Central memory CD8-positive, alpha-beta T cell (primary cell): ENCODE measurements around the gene ELAVL3.
"Not testable (repeated sequence)": the region's sequence is repeated elsewhere in the genome, so short reads cannot be mapped to it uniquely, and the experiment has no call there.

Source experiments
- ATAC-seq: fragments of 150-1000 bp; cut with Tn5 transposase; replicated peaks from 2 replicates; pipeline ENCODE4 v1.10.0; 2022; ENCODE audit warnings: mild to moderate bottlenecking, moderate FRiP score, moderate number of reproducible peaks; ENCODE audit not compliant: poor library complexity, severe bottlenecking; ENCODE audit errors: extremely low read depth
- DNase-seq, 2 donors: peaks; one replicate each; pipeline ENCODE4 v3.0.0; 2021; ENCODE audit warnings: low spot score in 2 of 2
- H3K27ac Mint-ChIP-seq: one replicate; pipeline ENCODE4 v1.8.0; 2022; ENCODE audit warnings: low read depth, mild to moderate bottlenecking, moderate library complexity, mixed read lengths
- H3K27me3 Mint-ChIP-seq: one replicate; pipeline ENCODE4 v1.8.0; 2022; ENCODE audit warnings: mixed read lengths
- H3K36me3 Mint-ChIP-seq: one replicate; pipeline ENCODE4 v1.8.0; 2022; ENCODE audit warnings: mild to moderate bottlenecking, moderate library complexity, mixed read lengths; ENCODE audit not compliant: insufficient read depth
- H3K4me1 Mint-ChIP-seq: one replicate; pipeline ENCODE4 v1.8.0; 2022; ENCODE audit warnings: mixed read lengths
- H3K4me3 Mint-ChIP-seq: one replicate; pipeline ENCODE4 v1.8.0; 2022; ENCODE audit warnings: mild to moderate bottlenecking, moderate library complexity, mixed read lengths
- H3K9me3 Mint-ChIP-seq: one replicate; pipeline ENCODE4 v1.8.0; 2022; ENCODE audit warnings: mixed read lengths

The ELAVL3 gene

DNA sequence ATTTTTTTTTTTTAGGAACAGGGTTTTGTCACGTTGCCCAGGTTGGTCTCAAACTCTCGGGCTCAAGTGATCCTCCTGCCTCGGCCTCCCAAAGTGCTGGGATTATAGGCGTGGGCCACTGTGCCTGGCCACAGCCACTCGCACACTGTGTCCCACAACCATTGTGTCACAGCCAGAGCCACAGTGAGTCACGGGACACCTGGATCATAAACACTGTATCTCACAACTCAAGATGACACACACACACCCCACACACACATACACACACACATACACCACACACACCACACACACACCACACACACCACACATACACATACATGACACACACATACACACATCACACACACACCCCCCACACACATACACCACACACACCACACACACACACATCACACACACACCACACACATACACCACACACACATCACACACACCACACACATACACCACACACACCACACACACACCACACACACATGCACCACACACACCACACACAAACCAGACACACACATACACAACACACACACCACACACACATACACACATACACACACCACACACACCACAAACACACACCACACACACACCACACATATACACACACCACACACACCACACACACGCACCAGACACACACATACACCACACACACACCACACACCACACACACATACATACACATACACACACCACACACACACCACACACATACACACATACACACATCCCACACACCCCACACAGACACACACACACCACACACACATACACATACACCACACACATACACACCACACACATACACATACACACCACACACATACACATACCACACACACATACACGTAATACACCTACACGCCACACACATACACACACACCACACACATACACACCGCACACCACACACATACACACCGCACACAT is 16.2 kb downstream of the ELAVL3 start:
- Mint-ChIP-seq H3K9me3 (no peaks in the 10 kb centered on the region), H3K4me3 (no peak overlapping the region), H3K27me3 (peaks cover 14% of the 10 kb centered on the region), H3K27ac (no peak overlapping the region), H3K36me3 (peaks cover 2% of the 10 kb centered on the region), H3K4me1 (no peaks in the 10 kb centered on the region)
- no peak for DNase-seq
- no peak for ATAC-seq

DNA sequence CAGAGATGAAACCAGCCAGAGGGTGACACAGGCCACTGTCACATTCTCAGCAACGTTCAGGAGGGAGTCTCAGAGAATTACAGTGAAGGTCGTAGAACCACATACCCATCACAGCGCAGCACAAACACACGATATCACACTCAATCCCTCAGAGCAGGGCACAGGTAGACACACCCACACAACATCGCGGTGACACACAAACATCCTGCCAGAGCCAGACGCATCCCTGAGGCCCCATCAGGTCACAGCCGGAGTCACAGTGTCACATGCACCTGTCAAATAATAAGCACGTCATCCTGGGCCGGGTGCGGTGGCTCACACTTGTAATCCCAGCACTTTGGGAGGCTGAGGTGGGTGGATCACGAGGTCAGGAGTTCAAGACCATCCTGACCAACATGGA is 17.5 kb downstream of the ELAVL3 start:
- DNase-seq (no peak), ATAC-seq (peak; percentile 60)
- no peaks in the 10 kb centered on the region for H3K4me1 Mint-ChIP-seq
- peaks cover 2% of the 10 kb centered on the region for H3K36me3 Mint-ChIP-seq
- H3K27me3 Mint-ChIP-seq: peaks cover 20% of the 10 kb centered on the region
- H3K4me3 Mint-ChIP-seq: no peak overlapping the region
- H3K9me3 Mint-ChIP-seq: no peaks in the 10 kb centered on the region
- H3K27ac Mint-ChIP-seq: no peak overlapping the region

GRCh38 chr19:11461453-11461852 is 19.4 kb downstream of the ELAVL3 start:
- Mint-ChIP-seq H3K27ac (no peak overlapping the region), H3K4me3 (no peak overlapping the region), H3K9me3 (no peaks in the 10 kb centered on the region), H3K4me1 (no peaks in the 10 kb centered on the region), H3K27me3 (peaks cover 25% of the 10 kb centered on the region), H3K36me3 (peaks cover 4% of the 10 kb centered on the region)
- ATAC-seq (no peak), DNase-seq (no peak)

GRCh38 chr19:11460207-11460606 is 20.6 kb downstream of the ELAVL3 start:
- no peak overlapping the region for H3K27ac Mint-ChIP-seq
- H3K4me1 Mint-ChIP-seq: no peaks in the 10 kb centered on the region
- no peak overlapping the region for H3K4me3 Mint-ChIP-seq
- H3K36me3 Mint-ChIP-seq: peaks cover 2% of the 10 kb centered on the region
- peaks cover 25% of the 10 kb centered on the region for H3K27me3 Mint-ChIP-seq
- ATAC-seq (no peak), DNase-seq (no peak)
- no peaks in the 10 kb centered on the region for H3K9me3 Mint-ChIP-seq

DNA sequence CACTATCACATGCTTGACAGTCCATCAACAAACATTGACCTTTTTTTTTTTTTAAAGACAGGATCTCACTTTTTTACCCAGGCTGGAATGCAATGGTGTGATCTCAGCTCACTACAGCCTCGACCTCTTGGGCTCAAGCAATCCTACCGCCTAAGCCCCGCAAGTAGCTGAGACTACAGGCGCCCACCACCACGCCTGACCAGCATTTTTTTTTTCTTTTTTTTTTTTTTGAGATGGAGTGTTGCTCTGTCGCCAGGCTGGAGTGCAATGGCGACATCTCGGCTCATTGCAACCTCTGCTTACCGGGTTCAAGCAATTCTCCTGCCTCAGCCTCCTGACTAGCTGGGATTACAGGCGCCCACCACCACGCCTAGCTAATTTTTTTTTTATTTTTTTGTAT is 21.9 kb downstream of the ELAVL3 start:
- H3K27ac Mint-ChIP-seq, H3K36me3 Mint-ChIP-seq, H3K9me3 Mint-ChIP-seq, DNase-seq, ATAC-seq, H3K4me1 Mint-ChIP-seq, H3K4me3 Mint-ChIP-seq: not testable (repeated sequence)
- peaks cover 25% of the 10 kb centered on the region for H3K27me3 Mint-ChIP-seq

DNA sequence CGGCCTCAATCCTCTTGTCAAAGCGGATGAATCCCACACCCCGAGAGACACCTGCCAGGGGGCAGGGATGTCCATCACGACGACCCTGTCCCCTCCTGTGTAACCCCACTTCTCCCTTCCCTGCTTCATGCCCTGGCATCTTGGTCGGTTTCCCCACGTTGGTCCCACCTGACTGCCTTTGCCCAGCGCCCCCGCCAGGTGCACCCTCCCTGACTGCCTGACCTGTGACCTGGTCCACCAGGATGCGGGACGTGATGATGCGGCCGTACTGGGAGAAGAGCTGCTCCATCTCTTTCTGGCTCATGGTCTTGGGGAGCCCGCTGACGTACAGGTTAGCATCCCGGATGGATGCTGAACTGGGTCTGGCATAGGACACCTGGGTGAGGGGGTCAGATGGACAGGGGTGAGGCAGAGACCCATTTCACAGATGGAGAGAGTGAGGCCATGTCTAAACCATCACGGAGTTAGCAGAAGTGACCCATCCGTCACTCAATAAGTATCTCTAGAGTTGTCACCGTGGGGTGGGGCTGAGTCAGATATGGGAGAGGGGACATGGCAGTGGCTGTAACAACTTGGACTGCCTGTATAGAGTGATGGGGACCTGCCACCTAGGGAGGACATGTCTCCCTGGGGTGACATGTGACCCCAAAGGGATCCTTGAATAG is 22.5 kb downstream of the ELAVL3 start:
- H3K27me3 Mint-ChIP-seq: peaks cover 25% of the 10 kb centered on the region
- ATAC-seq: no peak
- H3K9me3 Mint-ChIP-seq: no peaks in the 10 kb centered on the region
- no peaks in the 10 kb centered on the region for H3K4me1 Mint-ChIP-seq
- no peak for DNase-seq
- no peak overlapping the region for H3K27ac Mint-ChIP-seq
- no peak overlapping the region for H3K4me3 Mint-ChIP-seq
- peaks cover 2% of the 10 kb centered on the region for H3K36me3 Mint-ChIP-seq

GRCh38 chr19:11457831-11458230 is 23.0 kb downstream of the ELAVL3 start:
- ATAC-seq: no peak
- Mint-ChIP-seq H3K27me3 (peaks cover 25% of the 10 kb centered on the region), H3K36me3 (peaks cover 2% of the 10 kb centered on the region), H3K4me3 (no peak overlapping the region), H3K9me3 (no peaks in the 10 kb centered on the region), H3K27ac (no peak overlapping the region), H3K4me1 (no peaks in the 10 kb centered on the region)
- no peak for DNase-seq

GRCh38 chr19:11457115-11457514 is 23.7 kb downstream of the ELAVL3 start:
- H3K36me3 Mint-ChIP-seq: peaks cover 2% of the 10 kb centered on the region
- no peak for DNase-seq
- no peaks in the 10 kb centered on the region for H3K4me1 Mint-ChIP-seq
- H3K4me3 Mint-ChIP-seq: no peak overlapping the region
- H3K27me3 Mint-ChIP-seq: peaks cover 25% of the 10 kb centered on the region
- no peaks in the 10 kb centered on the region for H3K9me3 Mint-ChIP-seq
- no peak for ATAC-seq
- H3K27ac Mint-ChIP-seq: no peak overlapping the region

- H3K36me3 Mint-ChIP-seq: peaks cover 2% of the 10 kb centered on the region
- DNase-seq (no peak), ATAC-seq (no peak)
- H3K27me3 Mint-ChIP-seq: peaks cover 25% of the 10 kb centered on the region
- H3K4me3 Mint-ChIP-seq: no peak overlapping the region
- no peaks in the 10 kb centered on the region for H3K4me1 Mint-ChIP-seq
- H3K27ac Mint-ChIP-seq: no peak overlapping the region
- H3K9me3 Mint-ChIP-seq: no peaks in the 10 kb centered on the region
Observed at GRCh38 chr19:11456659-11457058, 24.2 kb downstream of the ELAVL3 start.

DNA sequence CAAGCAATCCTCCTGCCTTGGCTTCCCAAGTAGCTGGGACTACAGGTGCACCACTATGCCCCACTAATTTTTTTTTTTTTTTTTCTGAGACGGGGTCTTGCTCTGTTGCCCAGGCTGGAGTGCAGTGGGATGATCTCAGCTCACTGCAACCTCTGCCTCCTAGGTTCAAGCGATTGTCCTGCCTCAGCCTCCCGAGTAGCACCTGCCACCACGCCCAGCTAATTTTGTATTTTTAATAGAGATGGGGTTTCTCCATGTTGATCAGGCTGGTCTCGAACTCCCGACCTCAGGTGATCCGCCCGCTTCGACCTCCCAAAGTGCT is 25.7 kb downstream of the ELAVL3 start:
- H3K4me3 Mint-ChIP-seq: not testable (repeated sequence)

GRCh38 chr19:11453468-11454341 is 27.1 kb downstream of the ELAVL3 start:
- Mint-ChIP-seq H3K27ac (no peak overlapping the region), H3K4me1 (no peaks in the 10 kb centered on the region), H3K4me3 (no peak overlapping the region), H3K9me3 (no peaks in the 10 kb centered on the region), H3K27me3 (peaks cover 8% of the 10 kb centered on the region), H3K36me3 (peaks cover 6% of the 10 kb centered on the region)
- no peak for ATAC-seq
- no peak for DNase-seq

More for the DNA sequence above, 25.7 kb downstream of the ELAVL3 start:
- peaks cover 17% of the 10 kb centered on the region for H3K27me3 Mint-ChIP-seq
- H3K36me3 Mint-ChIP-seq, DNase-seq, ATAC-seq, H3K4me1 Mint-ChIP-seq, H3K9me3 Mint-ChIP-seq, H3K27ac Mint-ChIP-seq: not testable (repeated sequence)

- Mint-ChIP-seq H3K4me1 (no peaks in the 10 kb centered on the region), H3K27ac (no peak overlapping the region), H3K36me3 (peaks cover 4% of the 10 kb centered on the region), H3K9me3 (no peaks in the 10 kb centered on the region), H3K4me3 (no peak overlapping the region), H3K27me3 (no peaks in the 10 kb centered on the region)
- DNase-seq (no peak), ATAC-seq (no peak)
Observed at GRCh38 chr19:11452620-11453310, 28.1 kb downstream of the ELAVL3 start.
